Uterus (tissue), 2 donors: ENCODE data around the gene MCRIP1.

Experiments
- CTCF ChIP-seq, 4 experiments: fragments of 200-600 bp in 2 of 4; fragments of 450-650 bp in 2 of 4; sonication (generic) in 2 of 4; IDR thresholded peaks; one replicate each; pipeline ENCODE4 v1.5.1; 2016 to 2019; ENCODE audit warnings: antibody characterized with exemption in 4 of 4, mild to moderate bottlenecking in 2 of 4, moderate library complexity in 1 of 4
- POLR2A ChIP-seq, 2 donors: fragments of 450-650 bp; IDR thresholded peaks; one replicate each; pipeline ENCODE4 v1.6.1; 2016; ENCODE audit warnings: antibody characterized with exemption in 2 of 2, mild to moderate bottlenecking in 1 of 2, moderate library complexity in 1 of 2

GRCh38 chr17:81822996-81823819, 9.9 kb downstream of the MCRIP1 start:
- no peak for TF ChIP-seq CTCF (IDR thresholded peaks at IDR 0.05)
- TF ChIP-seq POLR2A (IDR thresholded peaks at IDR 0.05): no peak
